Activated CD8-positive, alpha-beta T cell treated with anti-CD3 and anti-CD28 coated beads for 36 hours (primary cell): ENCODE results near the gene KMT2C. TPM values are rescaled to one million over a fixed set of nuclear protein-coding genes. Genes with fewer than 3 reads are reported as not detected.
A peak's percentile ranks its signal among the peaks of the same experiment; 100 is the strongest.
"Not testable (repeated sequence)": the region's sequence is repeated elsewhere in the genome, so short reads cannot be mapped to it uniquely, and the experiment has no call there.

Experiments used
- ATAC-seq: fragments of 200-7000 bp; cut with Tn5 transposase; one replicate; pipeline ENCODE4 v1.10.0; 2021; ENCODE audit warnings: mild to moderate bottlenecking, moderate library complexity
- CTCF ChIA-PET: fragments of 350-600 bp; sonication (Branson Sonifier 250); formaldehyde crosslinking; loops from one replicate; lab custom pipeline; 2021; ENCODE audit warnings: antibody characterized with exemption; lab: Charles Lee
- POLR2A ChIA-PET: fragments of 350-600 bp; sonication (Branson Sonifier 250); formaldehyde crosslinking; loops from one replicate; lab custom pipeline; 2021; ENCODE audit warnings: antibody characterized with exemption; lab: Charles Lee
- DNase-seq: peaks from one replicate; pipeline ENCODE4 v3.0.0-alpha.2; 2020
- H3K27ac Mint-ChIP-seq: one replicate; pipeline ENCODE4 v1.8.0; 2021; ENCODE audit warnings: mild to moderate bottlenecking, mixed read lengths
- H3K27me3 Mint-ChIP-seq: one replicate; pipeline ENCODE4 v1.8.0; 2021; ENCODE audit warnings: mixed read lengths
- H3K36me3 Mint-ChIP-seq: one replicate; pipeline ENCODE4 v1.8.0; 2021; ENCODE audit warnings: low read depth, mixed read lengths
- H3K4me1 Mint-ChIP-seq: one replicate; pipeline ENCODE4 v1.8.0; 2021; ENCODE audit warnings: low read depth, mixed read lengths
- H3K4me3 Mint-ChIP-seq: one replicate; pipeline ENCODE4 v1.8.0; 2021; ENCODE audit warnings: mild to moderate bottlenecking, moderate library complexity, mixed read lengths
- H3K9me3 Mint-ChIP-seq: one replicate; pipeline ENCODE4 v1.8.0; 2021; ENCODE audit warnings: mixed read lengths
- CTCF ChIP-seq: fragments of 200-600 bp; IDR thresholded peaks from one replicate; pipeline ENCODE4 v1.8.0; 2022; ENCODE audit warnings: antibody characterized with exemption, mild to moderate bottlenecking
- intact Hi-C: fragments of 100-400 bp; cut with micrococcal nuclease; formaldehyde crosslinking; loops from one replicate; pipeline ENCODE4 v1.10.0; 2022
- total RNA-seq, 2 experiments: library from RNA; stranded (reverse); gene quantifications; one replicate each; pipeline ENCODE4 v1.2.3, GENCODE V29; 2021

The KMT2C gene
- total RNA-seq, 2 experiments from 2014 or later, result 48.5 to 52.8 TPM

GRCh38 chr7:152430854-152431253, 4.9 kb downstream of the KMT2C start:
- ChIA-PET POLR2A (no interaction called here), CTCF (no interaction called here)
- H3K36me3 Mint-ChIP-seq, result peaks cover 4% of the 10 kb centered on the region
- no peak overlapping the region for H3K4me3 Mint-ChIP-seq
- H3K4me1 Mint-ChIP-seq, result peaks cover 46% of the 10 kb centered on the region
- no peaks in the 10 kb centered on the region for H3K27me3 Mint-ChIP-seq
- DNase-seq (no peak), ATAC-seq (no peak)
- H3K9me3 Mint-ChIP-seq, result no peaks in the 10 kb centered on the region
- TF ChIP-seq CTCF, result no peak
- no peak overlapping the region for H3K27ac Mint-ChIP-seq
- intact Hi-C loops, result loop anchor here (5.0 kb wide), 1 partner anchor 94 kb away; no protein-coding TSS in a partner anchor

GRCh38 chr7:152430118-152430517, 5.7 kb downstream of the KMT2C start:
- H3K36me3 Mint-ChIP-seq, ATAC-seq, DNase-seq, H3K27ac Mint-ChIP-seq, H3K27me3 Mint-ChIP-seq, H3K9me3 Mint-ChIP-seq, POLR2A ChIA-PET, H3K4me3 Mint-ChIP-seq, CTCF ChIA-PET: not testable (repeated sequence)
- H3K4me1 Mint-ChIP-seq, result peaks cover 51% of the 10 kb centered on the region
- intact Hi-C loops, result loop anchor here (5.0 kb wide), 1 partner anchor 93 kb away; no protein-coding TSS in a partner anchor

- peak; percentile 39 for DNase-seq
- Mint-ChIP-seq H3K9me3 (peaks cover 21% of the 10 kb centered on the region), H3K4me3 (no peak overlapping the region), H3K27ac (peak overlapping the region; percentile 69), H3K4me1 (peaks cover 61% of the 10 kb centered on the region), H3K27me3 (no peaks in the 10 kb centered on the region), H3K36me3 (peaks cover 34% of the 10 kb centered on the region)
- TF ChIP-seq CTCF, result no peak
- ChIA-PET POLR2A (no interaction called here), CTCF (interaction anchor here (1.2 to 1.6 kb wide), 2 partner anchors 9 to 58 kb away, joined by 3 to 5 read pairs; no protein-coding TSS in a partner anchor)
- ATAC-seq, result peak; percentile 90
- intact Hi-C loops, result no loop called here
These were observed 11.3 kb downstream of the KMT2C start for GRCh38 chr7:152424348-152425108.

GRCh38 chr7:152423991-152424347, 11.8 kb downstream of the KMT2C start:
- peaks cover 37% of the 10 kb centered on the region for H3K36me3 Mint-ChIP-seq
- peaks cover 21% of the 10 kb centered on the region for H3K9me3 Mint-ChIP-seq
- ATAC-seq (no peak), DNase-seq (no peak)
- H3K27ac Mint-ChIP-seq, result peak overlapping the region; percentile 69
- intact Hi-C loops, result no loop called here
- CTCF ChIA-PET, result interaction anchor here (1.2 to 1.6 kb wide), 2 partner anchors 10 to 57 kb away, joined by 3 to 5 read pairs; no protein-coding TSS in a partner anchor
- no peak overlapping the region for H3K4me3 Mint-ChIP-seq
- POLR2A ChIA-PET, result no interaction called here
- H3K27me3 Mint-ChIP-seq, result no peaks in the 10 kb centered on the region
- H3K4me1 Mint-ChIP-seq, result peaks cover 61% of the 10 kb centered on the region
- no peak for TF ChIP-seq CTCF

- intact Hi-C loops, H3K4me3 Mint-ChIP-seq, H3K27me3 Mint-ChIP-seq, CTCF ChIA-PET, POLR2A ChIA-PET, H3K27ac Mint-ChIP-seq, DNase-seq, ATAC-seq: not testable (repeated sequence)
- Mint-ChIP-seq H3K9me3 (peaks cover 21% of the 10 kb centered on the region), H3K36me3 (peaks cover 38% of the 10 kb centered on the region), H3K4me1 (peaks cover 59% of the 10 kb centered on the region)
These were observed 12.6 kb downstream of the KMT2C start for GRCh38 chr7:152423171-152423570.

- Mint-ChIP-seq H3K4me1 (peaks cover 46% of the 10 kb centered on the region), H3K36me3 (peaks cover 40% of the 10 kb centered on the region)
- POLR2A ChIA-PET, result not testable (repeated sequence)
These were observed 14.9 kb downstream of the KMT2C start for GRCh38 chr7:152420950-152421349.

More at GRCh38 chr7:152420950-152421349, 14.9 kb downstream of the KMT2C start:
- H3K4me3 Mint-ChIP-seq, CTCF ChIA-PET, ATAC-seq, intact Hi-C loops, DNase-seq, H3K27me3 Mint-ChIP-seq, H3K27ac Mint-ChIP-seq: not testable (repeated sequence)
- peaks cover 23% of the 10 kb centered on the region for H3K9me3 Mint-ChIP-seq
